Measurements from ENCODE around the gene TMEM51.

TMEM51 gene

GRCh38 chr1:15207829-15208429, 54.4 kb downstream of the TMEM51 start:
- H3K4me3 ChIP-seq (ENCODE audit: low read depth, low read length): no peak overlapping the region
- H3K27me3 ChIP-seq (ENCODE audit: control insufficient read depth, insufficient read depth, low read length): no peaks in the 10 kb centered on the region
- no peak overlapping the region for H3K9ac ChIP-seq (ENCODE audit: low read depth, low read length)
- peaks cover 22% of the 10 kb centered on the region for H3K4me1 ChIP-seq (ENCODE audit: control insufficient read depth, insufficient read depth, low read length)
- H3K36me3 ChIP-seq (ENCODE audit: control insufficient read depth, insufficient read depth, low read length): no peaks in the 10 kb centered on the region
- H3K9me3 ChIP-seq (ENCODE audit: control insufficient read depth, insufficient read depth, low read length): no peaks in the 10 kb centered on the region

GRCh38 chr1:15210651-15211375, 57.3 kb downstream of the TMEM51 start:
- Histone ChIP-seq H3K4me3 (ENCODE audit: low read depth, low read length) (no peak overlapping the region), H3K4me1 (ENCODE audit: control insufficient read depth, insufficient read depth, low read length) (peaks cover 21% of the 10 kb centered on the region), H3K27me3 (ENCODE audit: control insufficient read depth, insufficient read depth, low read length) (no peaks in the 10 kb centered on the region), H3K9ac (ENCODE audit: low read depth, low read length) (no peak overlapping the region), H3K36me3 (ENCODE audit: control insufficient read depth, insufficient read depth, low read length) (peaks cover 4% of the 10 kb centered on the region), H3K9me3 (ENCODE audit: control insufficient read depth, insufficient read depth, low read length) (no peaks in the 10 kb centered on the region)

- peaks cover 15% of the 10 kb centered on the region for H3K4me1 ChIP-seq (ENCODE audit: control insufficient read depth, insufficient read depth, low read length)
- peaks cover 4% of the 10 kb centered on the region for H3K36me3 ChIP-seq (ENCODE audit: control insufficient read depth, insufficient read depth, low read length)
- no peaks in the 10 kb centered on the region for H3K27me3 ChIP-seq (ENCODE audit: control insufficient read depth, insufficient read depth, low read length)
- no peak overlapping the region for H3K9ac ChIP-seq (ENCODE audit: low read depth, low read length)
- H3K4me3 ChIP-seq (ENCODE audit: low read depth, low read length): no peak overlapping the region
- no peaks in the 10 kb centered on the region for H3K9me3 ChIP-seq (ENCODE audit: control insufficient read depth, insufficient read depth, low read length)
These were observed 57.9 kb downstream of the TMEM51 start for GRCh38 chr1:15211424-15211823.

GRCh38 chr1:15212216-15212953, 58.8 kb downstream of the TMEM51 start:
- H3K27me3 ChIP-seq (ENCODE audit: control insufficient read depth, insufficient read depth, low read length): no peaks in the 10 kb centered on the region
- H3K9ac ChIP-seq (ENCODE audit: low read depth, low read length): no peak overlapping the region
- H3K36me3 ChIP-seq (ENCODE audit: control insufficient read depth, insufficient read depth, low read length): peaks cover 4% of the 10 kb centered on the region
- no peak overlapping the region for H3K4me3 ChIP-seq (ENCODE audit: low read depth, low read length)
- H3K4me1 ChIP-seq (ENCODE audit: control insufficient read depth, insufficient read depth, low read length): peaks cover 6% of the 10 kb centered on the region
- H3K9me3 ChIP-seq (ENCODE audit: control insufficient read depth, insufficient read depth, low read length): no peaks in the 10 kb centered on the region

GRCh38 chr1:15212954-15213291, 59.4 kb downstream of the TMEM51 start:
- H3K27me3 ChIP-seq (ENCODE audit: control insufficient read depth, insufficient read depth, low read length): no peaks in the 10 kb centered on the region
- H3K9ac ChIP-seq (ENCODE audit: low read depth, low read length): no peak overlapping the region
- H3K4me3 ChIP-seq (ENCODE audit: low read depth, low read length): no peak overlapping the region
- H3K36me3 ChIP-seq (ENCODE audit: control insufficient read depth, insufficient read depth, low read length): peaks cover 4% of the 10 kb centered on the region
- H3K9me3 ChIP-seq (ENCODE audit: control insufficient read depth, insufficient read depth, low read length): no peaks in the 10 kb centered on the region
- H3K4me1 ChIP-seq (ENCODE audit: control insufficient read depth, insufficient read depth, low read length): peaks cover 3% of the 10 kb centered on the region

- no peak overlapping the region for H3K9ac ChIP-seq (ENCODE audit: low read depth, low read length)
- H3K4me3 ChIP-seq (ENCODE audit: low read depth, low read length): no peak overlapping the region
- H3K27me3 ChIP-seq (ENCODE audit: control insufficient read depth, insufficient read depth, low read length): no peaks in the 10 kb centered on the region
- H3K4me1 ChIP-seq (ENCODE audit: control insufficient read depth, insufficient read depth, low read length): no peaks in the 10 kb centered on the region
- H3K36me3 ChIP-seq (ENCODE audit: control insufficient read depth, insufficient read depth, low read length): peaks cover 4% of the 10 kb centered on the region
- H3K9me3 ChIP-seq (ENCODE audit: control insufficient read depth, insufficient read depth, low read length): no peaks in the 10 kb centered on the region
These were observed 59.8 kb downstream of the TMEM51 start for GRCh38 chr1:15213341-15213821.

GRCh38 chr1:15214527-15214926, 61.0 kb downstream of the TMEM51 start:
- no peaks in the 10 kb centered on the region for H3K27me3 ChIP-seq (ENCODE audit: control insufficient read depth, insufficient read depth, low read length)
- no peak overlapping the region for H3K4me3 ChIP-seq (ENCODE audit: low read depth, low read length)
- H3K9me3 ChIP-seq (ENCODE audit: control insufficient read depth, insufficient read depth, low read length): peaks cover 6% of the 10 kb centered on the region
- no peaks in the 10 kb centered on the region for H3K4me1 ChIP-seq (ENCODE audit: control insufficient read depth, insufficient read depth, low read length)
- no peak overlapping the region for H3K9ac ChIP-seq (ENCODE audit: low read depth, low read length)
- H3K36me3 ChIP-seq (ENCODE audit: control insufficient read depth, insufficient read depth, low read length): peaks cover 4% of the 10 kb centered on the region

GRCh38 chr1:15215116-15215515, 61.6 kb downstream of the TMEM51 start:
- Histone ChIP-seq H3K27me3 (ENCODE audit: control insufficient read depth, insufficient read depth, low read length) (no peaks in the 10 kb centered on the region), H3K9ac (ENCODE audit: low read depth, low read length) (no peak overlapping the region), H3K4me3 (ENCODE audit: low read depth, low read length) (no peak overlapping the region), H3K9me3 (ENCODE audit: control insufficient read depth, insufficient read depth, low read length) (peaks cover 6% of the 10 kb centered on the region), H3K4me1 (ENCODE audit: control insufficient read depth, insufficient read depth, low read length) (no peaks in the 10 kb centered on the region), H3K36me3 (ENCODE audit: control insufficient read depth, insufficient read depth, low read length) (peaks cover 4% of the 10 kb centered on the region)

- H3K27me3 ChIP-seq (ENCODE audit: control insufficient read depth, insufficient read depth, low read length): no peaks in the 10 kb centered on the region
- H3K9me3 ChIP-seq (ENCODE audit: control insufficient read depth, insufficient read depth, low read length): peaks cover 6% of the 10 kb centered on the region
- no peak overlapping the region for H3K4me3 ChIP-seq (ENCODE audit: low read depth, low read length)
- peaks cover 4% of the 10 kb centered on the region for H3K36me3 ChIP-seq (ENCODE audit: control insufficient read depth, insufficient read depth, low read length)
- no peak overlapping the region for H3K9ac ChIP-seq (ENCODE audit: low read depth, low read length)
- no peaks in the 10 kb centered on the region for H3K4me1 ChIP-seq (ENCODE audit: control insufficient read depth, insufficient read depth, low read length)
These were observed 64.1 kb downstream of the TMEM51 start for GRCh38 chr1:15217654-15218053.

- no peaks in the 10 kb centered on the region for H3K4me1 ChIP-seq (ENCODE audit: control insufficient read depth, insufficient read depth, low read length)
- H3K36me3 ChIP-seq (ENCODE audit: control insufficient read depth, insufficient read depth, low read length): peaks cover 4% of the 10 kb centered on the region
- no peak overlapping the region for H3K9ac ChIP-seq (ENCODE audit: low read depth, low read length)
- peaks cover 6% of the 10 kb centered on the region for H3K9me3 ChIP-seq (ENCODE audit: control insufficient read depth, insufficient read depth, low read length)
- no peak overlapping the region for H3K4me3 ChIP-seq (ENCODE audit: low read depth, low read length)
- H3K27me3 ChIP-seq (ENCODE audit: control insufficient read depth, insufficient read depth, low read length): no peaks in the 10 kb centered on the region
These were observed 65.0 kb downstream of the TMEM51 start for GRCh38 chr1:15218287-15219279.

All from iPS-15b (cell line).